HG03378 (cell line): ENCODE results near the gene TANC1.
"Not testable (repeated sequence)": the region's sequence is repeated elsewhere in the genome, so short reads cannot be mapped to it uniquely, and the experiment has no call there.

ENCODE experiments used
- ATAC-seq: cut with Tn5 transposase; IDR thresholded peaks from one replicate; pipeline ENCODE4 v1.9.1; 2021; ENCODE audit warnings: mild to moderate bottlenecking, moderate library complexity; ENCODE audit not compliant: unreplicated experiment

Gene TANC1

GRCh38 chr2:159022019-159022418 is 53.6 kb downstream of the TANC1 start:
- no peak for ATAC-seq

- ATAC-seq: no peak
Measured at GRCh38 chr2:159026170-159026569, 57.7 kb downstream of the TANC1 start.

GRCh38 chr2:159028776-159029175 is 60.3 kb downstream of the TANC1 start:
- no peak for ATAC-seq

- ATAC-seq: no peak
Measured at GRCh38 chr2:159029936-159030335, 61.5 kb downstream of the TANC1 start.

- no peak for ATAC-seq
Measured at GRCh38 chr2:159030674-159031380, 62.4 kb downstream of the TANC1 start.

GRCh38 chr2:159032146-159032545 is 63.7 kb downstream of the TANC1 start:
- no peak for ATAC-seq

GRCh38 chr2:159032580-159032979 is 64.1 kb downstream of the TANC1 start:
- ATAC-seq: no peak

- no peak for ATAC-seq
Measured at GRCh38 chr2:159034713-159035112, 66.3 kb downstream of the TANC1 start.

- ATAC-seq: no peak
Measured at GRCh38 chr2:159035790-159036411, 67.5 kb downstream of the TANC1 start.

GRCh38 chr2:159036461-159036860 is 68.0 kb downstream of the TANC1 start:
- not testable (repeated sequence) for ATAC-seq

- not testable (repeated sequence) for ATAC-seq
Measured at GRCh38 chr2:159041328-159041727, 72.9 kb downstream of the TANC1 start.

- ATAC-seq: no peak
Measured at GRCh38 chr2:159042115-159042850, 73.8 kb downstream of the TANC1 start.

GRCh38 chr2:159043710-159044109 is 75.3 kb downstream of the TANC1 start:
- no peak for ATAC-seq

- no peak for ATAC-seq
Measured at GRCh38 chr2:159044804-159045286, 76.4 kb downstream of the TANC1 start.

- no peak for ATAC-seq
Measured at GRCh38 chr2:159045545-159046454, 77.4 kb downstream of the TANC1 start.

GRCh38 chr2:159046966-159047365 is 78.5 kb downstream of the TANC1 start:
- ATAC-seq: no peak

- ATAC-seq: no peak
Measured at GRCh38 chr2:159050426-159050825, 82.0 kb downstream of the TANC1 start.

GRCh38 chr2:159051133-159051532 is 82.7 kb downstream of the TANC1 start:
- ATAC-seq: no peak

- no peak for ATAC-seq
Measured at GRCh38 chr2:159051661-159052060, 83.2 kb downstream of the TANC1 start.

- no peak for ATAC-seq
Measured at GRCh38 chr2:159052157-159052601, 83.7 kb downstream of the TANC1 start.
